GM08714 (cell line): ENCODE measurements around the gene IQSEC1.

ENCODE experiments used
- H3K4me3 ChIP-seq: fragments of 200-500 bp; sonication (Bioruptor generic); 2 replicates; pipeline ENCODE4 v1.5.1; 2014; ENCODE audit warnings: mild to moderate bottlenecking, low read length, inconsistent platforms
- ZNF274 ChIP-seq: IDR thresholded peaks from 2 replicates; pipeline ENCODE4 v1.6.1; 2012; ENCODE audit warnings: mild to moderate bottlenecking, low read depth, low read length

IQSEC1 gene

DNA sequence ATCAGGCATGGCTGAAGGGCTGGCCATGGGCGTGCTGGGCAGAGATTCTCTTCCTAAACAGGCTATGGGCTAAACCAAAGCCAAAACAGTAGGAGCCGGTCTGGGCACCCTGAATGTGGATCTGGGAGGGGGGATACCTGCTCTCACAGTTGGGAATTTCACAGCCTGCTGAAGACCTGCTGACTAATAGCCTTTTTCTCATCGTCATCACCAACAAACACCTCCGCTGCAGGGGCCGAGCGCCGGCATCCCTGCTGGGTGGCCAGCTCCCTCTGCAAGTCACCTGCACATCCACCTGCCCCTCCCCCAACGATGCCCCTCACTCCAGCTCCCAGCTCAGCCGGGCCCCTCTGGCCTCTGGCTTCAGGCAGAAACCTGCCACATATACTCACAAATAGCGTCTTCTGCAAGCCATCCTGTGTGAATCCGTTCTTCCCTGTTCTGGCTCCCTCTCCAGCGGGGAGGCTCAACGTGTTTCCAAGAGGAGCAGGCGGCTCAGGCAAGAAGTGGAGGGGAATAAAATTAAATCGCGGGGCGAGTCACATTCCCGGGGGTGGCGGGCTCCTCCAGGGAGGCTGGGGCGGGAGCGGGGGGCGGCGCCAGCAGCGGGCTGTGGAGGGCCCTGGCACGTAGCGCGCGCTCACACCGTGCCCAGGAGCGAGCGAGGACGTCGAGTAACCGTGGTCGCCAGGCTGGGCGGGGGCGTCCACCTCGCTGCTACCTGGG, 466 bp downstream of the IQSEC1 start:
- TF ChIP-seq ZNF274: no peak
- H3K4me3 ChIP-seq: peak overlapping the region; percentile 42; the same call in 1 of the 2 replicates

DNA sequence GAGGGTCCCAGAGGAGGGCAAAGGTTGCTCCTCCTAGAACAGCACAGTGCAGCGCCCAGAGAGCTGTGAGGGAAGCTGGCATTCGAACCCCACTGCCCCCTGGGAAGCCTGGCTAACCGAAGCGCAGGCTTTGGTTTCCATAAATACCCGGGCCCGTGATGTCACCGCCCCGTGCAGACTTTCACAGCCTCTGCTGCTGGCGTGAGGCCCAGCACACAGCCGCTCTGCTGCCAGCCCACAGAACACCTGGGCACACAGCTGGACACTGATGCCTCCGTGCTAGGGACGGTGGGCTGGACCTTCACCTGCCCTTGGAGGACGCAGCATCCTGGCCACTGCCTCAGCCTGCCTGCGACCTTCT, 1.0 kb downstream of the IQSEC1 start:
- TF ChIP-seq ZNF274: no peak
- peak overlapping the region; percentile 42; the same call in 1 of the 2 replicates for H3K4me3 ChIP-seq

DNA sequence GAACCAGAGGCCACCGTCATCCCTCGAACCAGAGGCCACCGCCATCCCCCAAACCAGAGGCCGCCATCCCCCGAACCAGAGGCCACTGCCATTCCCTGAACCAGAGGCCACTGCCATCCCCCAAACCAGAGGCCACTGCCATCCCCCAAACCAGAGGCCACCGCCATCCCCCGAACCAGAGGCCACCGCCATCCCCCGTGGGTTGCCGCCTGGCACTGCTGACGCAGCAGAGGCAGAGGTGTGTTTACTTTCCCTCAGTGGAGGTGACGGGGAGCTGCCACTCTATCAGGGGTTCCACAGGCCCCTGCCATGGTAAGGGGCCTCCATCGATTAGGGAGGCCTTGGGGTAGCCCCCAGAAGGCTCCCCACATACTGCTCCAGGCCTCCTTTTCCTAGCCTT, 1.5 kb downstream of the IQSEC1 start:
- peak overlapping the region; percentile 8; the same call in 1 of the 2 replicates for H3K4me3 ChIP-seq
- no peak for TF ChIP-seq ZNF274

DNA sequence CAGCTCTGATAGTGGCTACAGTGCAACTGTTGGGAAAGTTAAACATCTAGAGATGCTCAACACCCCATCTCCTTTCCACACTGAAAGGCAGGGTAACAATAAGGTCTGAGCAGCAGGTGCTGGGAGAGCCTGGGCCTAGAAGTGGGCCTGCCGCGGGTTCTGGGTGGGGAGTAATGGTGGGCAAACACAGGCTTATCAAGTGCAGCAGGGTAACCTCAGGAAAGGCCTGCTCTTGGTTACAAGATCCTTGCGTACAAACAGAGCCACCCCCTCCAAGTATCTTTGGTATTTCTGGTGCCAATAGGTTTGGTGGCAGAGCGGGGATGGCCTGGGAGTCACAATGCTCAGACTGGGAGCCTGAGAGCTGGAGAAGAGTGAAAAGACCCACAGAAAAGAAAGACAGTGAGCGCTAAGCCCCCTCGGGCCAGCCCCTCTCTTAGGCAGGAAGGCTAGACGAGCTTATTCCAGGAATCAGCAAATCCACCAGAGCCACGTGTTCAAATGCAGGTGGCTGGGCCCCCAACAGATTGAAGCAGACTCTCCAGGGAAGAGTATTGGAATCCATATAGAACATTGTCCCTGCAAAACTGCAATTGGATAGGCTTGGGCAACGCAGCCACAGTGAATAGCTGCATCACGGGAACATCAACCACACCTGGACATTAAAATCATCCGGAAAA, 2.7 kb downstream of the IQSEC1 start:
- no peak for TF ChIP-seq ZNF274

DNA sequence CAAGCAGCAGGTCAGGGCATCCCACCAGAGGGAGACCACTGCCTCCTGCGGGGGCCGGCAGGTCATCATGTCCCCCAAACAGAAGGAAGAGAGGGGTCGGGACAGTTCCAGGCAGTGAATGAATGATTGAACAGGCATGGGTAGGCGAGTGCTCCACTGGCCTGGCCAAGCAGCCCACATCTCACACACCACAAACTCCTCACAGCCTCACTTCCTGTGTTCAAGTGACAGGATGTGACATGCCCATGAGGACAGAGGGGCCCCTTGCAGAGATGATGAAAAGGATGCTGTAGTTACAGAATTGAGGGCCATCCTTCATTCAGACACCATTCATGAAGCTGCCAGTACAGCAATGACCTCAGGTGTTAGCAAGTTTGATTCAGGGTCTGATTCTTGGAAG, 3.7 kb downstream of the IQSEC1 start:
- no peak for TF ChIP-seq ZNF274
- no peak overlapping the region for H3K4me3 ChIP-seq

More for the DNA sequence above, 2.7 kb downstream of the IQSEC1 start:
- H3K4me3 ChIP-seq: no peak overlapping the region

DNA sequence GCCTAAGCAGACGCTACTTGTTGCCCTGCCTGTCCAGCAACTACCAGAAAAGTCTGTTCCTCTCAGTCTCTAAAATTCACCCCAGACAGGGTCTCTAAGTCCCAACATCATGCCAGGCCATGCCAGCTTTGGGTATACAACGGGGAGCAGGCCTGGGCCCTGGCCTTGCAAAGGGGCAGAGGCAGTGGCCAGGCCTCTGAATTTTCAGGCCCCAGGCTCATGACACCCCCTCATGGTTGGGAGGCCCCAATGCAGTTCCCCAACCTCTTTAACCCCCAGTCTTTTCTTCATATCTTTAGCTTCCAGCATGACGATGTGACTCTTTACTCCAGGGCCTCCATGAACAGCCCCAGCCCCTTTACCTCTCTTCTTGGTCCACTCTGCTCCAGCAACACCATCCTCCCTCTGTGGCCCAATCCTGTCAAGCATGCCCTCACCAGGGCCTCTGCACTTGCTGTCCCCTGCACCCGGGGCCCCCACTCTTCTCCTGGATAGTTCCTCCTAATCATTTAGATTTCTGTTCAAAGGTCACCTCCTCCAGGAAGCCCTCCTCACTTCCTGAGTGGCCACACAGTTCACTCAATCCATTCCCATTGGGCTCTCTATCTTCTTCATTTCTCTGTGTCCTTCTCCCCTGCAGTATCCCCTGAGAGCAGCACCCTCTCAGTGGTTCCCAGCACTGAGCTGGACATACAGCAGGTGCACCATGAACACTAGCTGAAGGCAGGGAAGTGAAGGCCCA, 4.8 kb downstream of the IQSEC1 start:
- TF ChIP-seq ZNF274: no peak
- no peak overlapping the region for H3K4me3 ChIP-seq

DNA sequence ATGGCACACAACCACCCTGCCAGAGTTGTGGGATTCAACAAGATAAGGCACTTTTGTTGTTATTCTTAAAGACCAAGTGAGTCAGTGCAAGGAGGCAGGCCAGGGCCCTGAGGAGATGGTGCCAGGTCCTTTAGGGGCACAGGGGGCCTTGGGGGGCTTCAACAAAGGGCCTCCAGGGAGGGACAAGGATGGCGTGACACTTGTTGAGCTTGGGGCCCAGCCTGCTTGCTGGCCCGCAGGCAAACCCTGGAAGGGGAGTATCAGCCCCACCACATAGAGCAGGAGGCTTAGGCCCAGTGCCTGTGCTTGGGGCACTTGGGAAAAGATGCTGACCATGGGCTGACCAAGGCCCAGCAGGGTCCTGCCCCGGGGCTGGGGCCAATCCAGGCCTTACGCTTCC, 5.5 kb downstream of the IQSEC1 start:
- TF ChIP-seq ZNF274: no peak
- no peak overlapping the region for H3K4me3 ChIP-seq

DNA sequence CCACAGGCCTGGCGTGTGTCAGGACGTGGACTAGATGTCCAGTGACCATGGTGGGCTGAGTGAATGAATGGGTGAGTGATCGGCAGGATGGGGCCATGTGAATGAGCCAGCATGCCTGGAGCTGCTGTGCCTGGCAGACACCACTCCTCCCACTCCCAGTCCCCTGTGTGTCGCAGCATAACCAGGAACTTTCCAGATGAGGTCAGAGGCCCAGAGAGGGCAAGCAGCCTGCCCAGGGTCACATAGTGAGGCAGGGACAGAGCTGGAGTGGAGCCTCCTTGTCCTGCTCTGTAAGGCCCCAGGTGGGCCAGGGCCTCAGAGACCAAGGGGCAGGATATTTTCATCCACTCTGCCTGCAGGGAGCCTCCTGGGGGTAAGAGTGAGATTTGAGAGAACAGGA, 6.4 kb downstream of the IQSEC1 start:
- TF ChIP-seq ZNF274: no peak
- no peak overlapping the region for H3K4me3 ChIP-seq

DNA sequence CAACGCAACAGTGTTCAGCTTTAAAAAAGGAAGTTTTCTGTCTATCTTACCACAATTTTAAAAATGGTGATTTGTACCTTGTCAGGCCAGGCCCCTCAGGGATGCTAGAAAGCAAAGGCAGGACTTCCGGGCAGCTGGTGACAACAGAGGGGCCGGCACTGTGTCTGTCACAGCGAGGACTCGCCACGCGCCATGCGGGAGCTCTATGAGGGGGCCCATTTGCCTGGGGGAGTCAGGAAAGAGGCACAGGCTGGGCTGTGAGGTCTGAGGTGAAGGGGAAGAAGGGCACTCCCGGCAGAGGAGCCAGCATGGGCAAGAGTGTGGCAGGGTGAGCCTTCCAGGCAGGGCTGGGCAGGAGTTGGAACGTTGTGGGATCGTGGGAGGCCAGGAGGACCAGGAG, 7.0 kb downstream of the IQSEC1 start:
- no peak overlapping the region for H3K4me3 ChIP-seq
- no peak for TF ChIP-seq ZNF274

DNA sequence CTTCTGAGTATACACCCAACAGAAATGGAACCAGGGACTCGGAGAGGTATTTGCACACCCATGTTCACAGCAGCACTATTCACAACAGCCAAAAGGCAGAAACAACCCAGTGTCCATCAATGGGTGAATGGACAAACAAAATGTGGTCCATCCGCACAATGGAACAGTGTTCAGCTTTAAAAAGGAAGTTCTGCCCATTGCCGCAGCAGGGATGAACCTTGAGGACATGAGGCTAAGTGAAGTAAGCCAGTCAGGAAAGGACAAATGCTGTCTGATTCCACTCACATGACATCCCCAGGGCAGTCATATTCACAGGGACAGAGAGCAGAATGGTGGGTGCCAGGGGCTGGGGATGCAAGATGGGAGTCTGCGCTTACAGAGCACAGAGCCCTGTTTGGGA, 7.5 kb downstream of the IQSEC1 start:
- H3K4me3 ChIP-seq: no peak overlapping the region
- TF ChIP-seq ZNF274: no peak

DNA sequence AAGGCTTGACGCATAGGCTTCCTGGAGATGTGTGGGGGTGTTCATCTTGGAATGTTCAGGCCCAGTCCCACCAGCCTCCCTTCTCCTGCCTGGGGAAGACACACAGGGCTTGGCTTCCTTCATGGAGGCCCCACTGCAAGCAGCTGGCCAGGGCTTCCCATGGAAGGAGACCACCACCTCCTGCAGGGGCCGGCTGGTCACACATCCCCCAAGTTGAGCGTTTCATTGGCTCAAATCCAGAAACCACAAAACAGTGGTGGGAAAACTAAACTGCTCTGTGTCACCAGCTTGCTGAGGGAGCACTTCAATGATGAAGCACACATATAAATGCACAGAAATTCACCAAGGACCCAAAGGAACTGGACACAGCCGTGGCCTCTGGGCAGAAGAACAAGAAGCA, 8.3 kb downstream of the IQSEC1 start:
- TF ChIP-seq ZNF274: no peak
- no peak overlapping the region for H3K4me3 ChIP-seq

DNA sequence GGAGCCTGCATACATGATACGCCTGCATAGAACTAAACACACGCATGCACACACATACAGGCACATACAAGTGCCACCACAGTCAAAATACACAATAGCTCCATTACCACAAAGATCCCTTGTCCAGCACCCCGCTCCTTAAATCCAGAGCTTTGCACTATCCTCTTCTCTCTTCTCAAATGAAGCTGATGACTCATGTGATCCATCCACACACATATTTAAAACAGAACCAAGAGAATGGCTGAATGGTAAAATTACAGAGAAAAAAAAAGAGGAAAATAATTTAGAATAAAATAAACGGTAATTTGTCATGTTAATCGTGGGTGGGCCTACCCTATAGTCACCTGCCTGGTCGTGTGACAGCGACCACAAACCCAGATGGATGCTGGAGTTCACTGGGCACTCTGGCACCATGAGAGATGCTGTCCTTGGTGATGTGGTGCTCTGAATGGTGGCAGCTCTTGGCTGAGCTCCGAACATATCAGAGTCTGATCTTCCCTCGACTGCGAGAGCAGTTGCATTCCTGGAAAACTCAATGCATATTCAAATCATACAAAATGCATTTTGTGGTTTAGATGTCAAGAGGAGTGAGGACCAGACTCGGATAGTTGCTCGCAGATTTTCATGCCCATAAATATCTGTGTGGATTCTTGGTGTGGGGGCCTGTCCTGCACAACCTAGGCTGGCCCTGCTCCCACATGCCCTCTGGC, 8.9 kb downstream of the IQSEC1 start:
- no peak for TF ChIP-seq ZNF274
- no peak overlapping the region for H3K4me3 ChIP-seq

DNA sequence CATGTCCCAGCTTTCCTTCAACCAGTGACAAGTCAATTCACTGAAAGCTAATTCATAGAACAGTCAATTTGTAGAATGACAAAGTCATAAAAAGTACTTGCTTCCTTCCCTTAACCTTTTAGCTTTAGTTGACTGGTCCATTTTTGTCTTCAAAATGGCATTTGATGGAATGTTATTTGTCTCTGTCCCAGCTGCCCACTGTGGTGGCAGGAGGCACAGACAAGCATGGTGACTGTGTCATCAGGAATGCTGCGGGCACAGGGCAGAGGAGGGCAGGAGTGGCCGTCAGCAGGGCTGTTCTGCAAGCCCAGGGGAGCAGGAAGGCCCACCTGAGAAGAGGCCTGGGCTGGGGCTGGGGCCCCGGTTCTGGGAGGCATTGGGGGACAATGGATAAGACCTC, 10.0 kb downstream of the IQSEC1 start:
- H3K4me3 ChIP-seq: no peak overlapping the region

DNA sequence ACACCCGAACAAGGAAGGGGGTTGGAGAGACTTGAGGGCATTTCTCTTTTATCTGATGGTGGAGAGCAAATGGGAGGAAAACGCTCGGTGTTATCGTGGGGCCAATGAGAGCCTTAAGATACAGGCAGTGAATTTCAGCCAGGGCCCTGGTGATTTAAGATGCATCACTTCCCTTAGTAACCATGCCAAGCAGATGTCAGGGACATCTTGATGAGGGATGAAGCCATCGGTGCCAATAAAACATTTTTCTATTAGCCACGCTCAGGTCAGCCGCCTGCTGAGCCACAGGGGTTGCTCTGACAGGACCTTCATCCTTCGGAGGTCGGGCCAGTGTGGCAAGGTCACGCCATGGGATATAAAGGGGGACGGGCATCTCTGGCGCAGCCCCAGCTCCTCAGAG, 10.6 kb downstream of the IQSEC1 start:
- no peak for TF ChIP-seq ZNF274
- no peak overlapping the region for H3K4me3 ChIP-seq

More for the DNA sequence above, 10.0 kb downstream of the IQSEC1 start:
- no peak for TF ChIP-seq ZNF274

DNA sequence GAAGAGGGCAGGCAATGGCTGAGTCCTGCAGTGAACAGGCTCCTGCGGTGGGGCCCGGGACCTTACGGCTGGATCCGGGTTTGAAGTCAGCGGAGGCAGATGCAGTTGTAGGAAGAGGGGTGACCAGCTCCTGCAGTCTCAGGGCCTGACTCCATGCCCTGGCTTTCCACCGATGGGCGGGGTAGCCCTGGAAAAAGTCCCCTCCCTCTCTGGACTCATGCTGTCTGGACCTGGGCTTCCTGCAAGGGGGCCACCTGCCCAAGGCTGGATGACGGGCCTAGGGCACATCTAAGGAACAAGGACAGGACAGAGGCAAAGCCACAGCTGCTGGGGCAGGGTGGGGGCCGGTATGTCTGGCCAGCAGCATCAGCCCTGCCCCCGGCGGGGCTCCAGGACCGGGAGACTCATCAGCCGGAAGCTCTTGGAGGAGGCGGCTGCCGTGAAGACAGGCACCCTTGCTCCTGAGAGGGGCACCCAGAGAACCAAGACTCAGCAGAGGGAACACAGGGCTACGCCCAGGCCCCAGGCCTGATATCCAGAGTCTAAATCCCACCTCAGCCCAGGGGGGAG, 12.8 kb downstream of the IQSEC1 start:
- no peak overlapping the region for H3K4me3 ChIP-seq
- no peak for TF ChIP-seq ZNF274
